NCI-H1105 (cell line): Measurements from ENCODE around the gene PLGRKT.
A peak's percentile ranks its signal among the peaks of the same experiment; 100 is the strongest.
"Not testable (repeated sequence)": the region's sequence is repeated elsewhere in the genome, so short reads cannot be mapped to it uniquely, and the experiment has no call there.

Experiments used
- DNase-seq: peaks from one replicate; lab custom pipeline; 2025; lab: John Stamatoyannopoulos, UW

Gene PLGRKT

DNA sequence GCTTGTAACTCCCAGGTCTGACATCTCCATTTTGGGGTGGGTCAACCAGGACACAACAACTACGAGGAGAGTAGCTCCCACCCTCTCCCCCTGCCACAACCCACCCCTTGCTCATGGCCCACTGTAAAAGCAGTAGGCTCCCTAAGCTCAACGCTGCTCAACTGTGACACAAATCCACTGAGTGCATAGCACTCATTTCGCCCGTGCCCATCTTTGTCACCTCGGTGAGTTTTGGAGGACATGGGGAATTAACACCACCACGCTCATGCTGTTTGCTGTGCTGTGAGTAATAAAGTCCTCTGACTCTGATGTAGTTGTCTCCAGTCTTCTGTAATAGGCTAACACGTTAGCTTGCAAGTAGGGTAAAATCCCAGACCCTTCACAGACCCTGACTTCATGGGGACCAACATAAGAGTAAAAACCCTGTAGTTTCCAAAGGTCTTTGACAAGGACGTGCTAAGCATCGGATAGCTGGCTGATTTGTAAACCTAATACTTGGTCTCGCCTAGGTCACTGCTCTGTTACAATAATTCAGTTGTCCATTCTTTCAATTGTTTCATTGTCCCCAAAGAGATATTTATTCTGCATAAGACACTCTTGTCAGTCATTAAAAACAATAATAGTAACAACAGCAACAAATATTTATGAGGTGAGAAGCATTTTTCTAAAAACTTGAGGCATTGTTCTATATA is 7.7 kb downstream of the PLGRKT start:
- no peak for DNase-seq

- DNase-seq = no peak
These were observed 8.8 kb downstream of the PLGRKT start for GRCh38 chr9:5428794-5429528.

DNA sequence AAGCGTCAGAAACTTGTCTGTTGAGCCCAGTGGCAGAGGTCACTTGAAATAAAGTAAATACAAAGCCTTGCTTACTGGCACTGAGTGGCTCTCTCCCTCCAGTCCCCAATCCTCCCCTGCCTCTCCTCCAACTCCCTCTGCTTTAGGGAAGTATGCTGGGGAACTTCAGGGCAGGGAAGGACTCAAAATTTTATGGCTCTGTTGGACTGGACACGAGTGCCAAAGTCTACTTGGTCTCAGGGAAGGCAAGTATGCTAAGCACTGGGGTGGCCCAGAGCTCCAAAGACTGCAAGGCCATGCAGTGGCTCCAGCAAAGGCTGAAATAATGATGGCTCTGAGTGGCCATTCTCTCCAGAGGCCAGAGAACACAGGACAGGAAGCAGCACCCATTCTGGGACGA is 9.6 kb downstream of the PLGRKT start:
- DNase-seq = no peak

DNA sequence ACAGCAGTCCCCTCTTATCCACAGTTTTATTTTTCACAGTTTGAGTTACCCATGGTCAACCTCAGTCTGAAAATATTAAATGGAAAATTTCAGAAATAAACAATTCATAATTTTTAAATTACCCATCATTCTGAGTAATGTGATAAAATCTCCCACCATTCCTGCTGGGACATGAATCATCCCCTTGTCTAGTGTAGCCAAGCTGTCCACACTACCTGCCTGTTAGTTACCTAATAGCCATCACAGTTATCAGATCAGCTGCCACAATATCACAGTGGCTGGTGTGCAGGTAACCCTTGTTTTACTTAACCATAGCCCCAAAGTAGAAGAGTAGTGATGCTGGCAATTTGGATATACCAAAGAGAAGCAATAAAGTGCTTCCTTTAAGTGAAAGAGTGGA is 10.7 kb downstream of the PLGRKT start:
- DNase-seq = no peak

GRCh38 chr9:5425006-5425628 is 12.6 kb downstream of the PLGRKT start:
- peak; percentile 7 for DNase-seq

- DNase-seq = no peak
These were observed 15.4 kb downstream of the PLGRKT start for GRCh38 chr9:5422276-5422675.

GRCh38 chr9:5421163-5421562 is 16.6 kb downstream of the PLGRKT start:
- DNase-seq = no peak

DNA sequence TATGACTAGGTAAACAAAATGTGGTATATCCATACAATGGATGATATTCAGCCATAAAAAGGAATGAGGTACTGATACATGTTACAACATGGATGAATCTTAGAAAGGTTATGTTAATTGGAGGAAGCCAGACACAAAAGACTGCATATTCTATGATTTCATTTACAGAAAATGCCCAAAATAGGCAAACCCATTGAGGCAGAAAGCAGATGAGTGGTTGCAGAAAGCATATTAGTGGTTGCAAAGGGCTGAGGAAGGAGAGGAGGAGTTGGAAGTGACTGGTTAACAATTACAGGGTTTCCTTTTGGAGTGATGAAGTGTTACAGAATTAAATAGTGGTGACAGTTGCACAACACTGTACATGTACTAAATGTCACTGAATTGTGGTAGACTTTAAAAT is 17.7 kb downstream of the PLGRKT start:
- no peak for DNase-seq

DNA sequence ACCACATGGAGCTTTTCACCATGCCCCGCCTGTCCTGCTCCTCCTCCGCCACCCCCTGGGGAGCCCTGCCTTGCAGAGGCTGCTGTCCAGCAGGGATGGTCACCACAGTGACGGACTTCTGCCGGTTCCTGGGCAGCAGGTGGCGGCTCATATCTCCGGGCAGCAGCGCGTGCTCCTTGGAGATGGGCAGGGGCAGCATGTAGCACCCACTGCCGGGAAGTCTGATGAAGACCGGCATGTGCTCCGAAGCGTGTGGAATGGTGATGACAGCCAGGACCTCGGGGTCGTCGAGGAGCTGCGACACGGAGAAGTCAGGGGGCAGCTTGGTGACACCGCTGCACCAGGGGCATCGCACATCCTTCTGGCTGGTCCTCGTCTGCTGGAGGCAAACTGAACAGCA is 19.2 kb downstream of the PLGRKT start:
- no peak for DNase-seq

DNA sequence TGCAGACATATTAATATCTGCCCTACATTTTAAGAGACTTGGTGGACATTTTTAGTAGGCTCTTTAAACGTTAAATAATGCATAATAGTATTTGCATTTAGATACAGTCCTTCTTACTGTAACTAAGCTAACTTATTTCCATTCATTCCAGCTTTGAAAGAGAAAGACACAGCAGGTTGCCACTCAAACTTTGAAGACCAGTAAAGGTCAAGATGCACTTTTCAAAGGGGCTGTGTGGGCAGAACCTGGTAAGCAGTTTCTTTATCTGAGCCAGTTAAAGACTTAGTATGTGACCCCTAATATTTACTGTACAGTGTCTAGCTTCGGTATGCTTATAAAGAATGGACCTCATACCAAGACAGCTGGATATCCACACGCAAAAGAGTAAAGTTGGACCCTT is 20.8 kb downstream of the PLGRKT start:
- DNase-seq = no peak

- DNase-seq = no peak
These were observed 29.1 kb downstream of the PLGRKT start for GRCh38 chr9:5408596-5408995.

DNA sequence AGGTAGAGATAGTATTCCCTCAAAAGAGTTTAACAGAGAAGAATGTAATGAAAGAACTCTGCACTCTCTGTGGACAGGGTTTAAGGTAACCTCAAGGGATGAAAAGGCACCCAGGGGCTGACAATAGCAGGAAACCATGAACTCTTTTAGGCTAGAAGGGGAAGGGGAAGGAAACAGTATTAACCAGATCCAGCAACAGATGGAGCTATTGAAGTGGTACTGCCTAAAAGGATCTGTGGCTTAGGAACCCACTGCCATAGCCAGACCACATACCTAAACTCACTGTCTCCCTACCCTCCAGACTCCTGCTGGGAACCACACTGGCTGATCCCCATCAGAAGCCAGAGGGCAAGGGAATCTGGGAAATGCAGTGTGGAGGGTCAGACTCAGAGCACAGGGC is 35.5 kb downstream of the PLGRKT start:
- no peak for DNase-seq

- not testable (repeated sequence) for DNase-seq
These were observed 40.2 kb downstream of the PLGRKT start for GRCh38 chr9:5397547-5397946.

- DNase-seq = no peak
These were observed 42.3 kb downstream of the PLGRKT start for GRCh38 chr9:5395428-5395827.

- DNase-seq = not testable (repeated sequence)
These were observed 43.7 kb downstream of the PLGRKT start for GRCh38 chr9:5393976-5394375.

- DNase-seq = no peak
These were observed 44.2 kb downstream of the PLGRKT start for GRCh38 chr9:5393497-5393896.

GRCh38 chr9:5392285-5392684 is 45.4 kb downstream of the PLGRKT start:
- DNase-seq = no peak

DNA sequence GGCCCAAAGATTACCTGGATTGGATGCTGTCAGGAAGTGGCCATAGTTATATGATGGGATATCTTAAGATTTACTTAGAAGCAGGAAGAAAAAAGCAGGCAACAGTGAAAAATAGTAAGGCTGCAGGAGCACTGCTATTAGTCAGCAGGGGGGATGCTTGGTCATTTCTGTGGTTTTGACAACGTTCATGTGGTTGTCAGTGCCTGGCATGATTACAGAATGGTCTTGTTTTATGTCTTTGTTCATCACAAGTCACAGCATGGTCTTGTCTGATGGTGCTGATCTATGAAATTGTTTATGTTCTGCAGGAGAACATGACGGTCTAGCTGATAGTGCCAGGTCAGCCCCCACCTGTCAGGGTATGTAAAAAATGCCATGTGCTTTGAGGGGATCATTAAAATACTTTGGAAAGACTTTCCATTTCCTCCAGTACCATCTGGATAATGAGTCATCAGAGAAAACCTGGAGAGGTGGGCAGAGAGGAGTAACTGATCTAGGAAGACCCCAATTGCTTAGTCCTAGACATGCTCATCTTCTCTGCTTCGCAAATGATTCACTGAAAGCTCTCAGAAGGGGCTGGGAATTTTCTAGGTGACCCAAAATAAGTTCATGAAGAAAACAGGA is 48.5 kb downstream of the PLGRKT start:
- DNase-seq = no peak

- no peak for DNase-seq
These were observed 49.5 kb downstream of the PLGRKT start for GRCh38 chr9:5388026-5388819.

DNA sequence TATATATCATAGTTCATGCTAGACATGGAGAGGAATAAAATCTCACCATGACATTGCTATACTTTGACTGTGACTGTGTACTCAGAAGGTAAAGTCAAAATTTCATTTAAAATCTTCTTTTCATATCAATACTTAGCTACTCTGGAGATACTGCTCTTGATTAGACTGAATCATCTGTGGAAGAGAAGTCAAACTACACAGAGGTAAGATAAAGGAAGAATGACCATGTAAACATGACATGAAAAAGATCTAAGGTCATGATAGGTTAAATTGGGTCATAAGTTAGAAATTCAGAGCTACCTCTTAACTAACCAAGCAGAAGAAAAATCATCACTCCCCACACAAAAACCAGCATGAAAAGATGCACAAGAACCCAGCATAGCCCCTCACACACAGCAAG is 53.3 kb downstream of the PLGRKT start:
- no peak for DNase-seq

DNA sequence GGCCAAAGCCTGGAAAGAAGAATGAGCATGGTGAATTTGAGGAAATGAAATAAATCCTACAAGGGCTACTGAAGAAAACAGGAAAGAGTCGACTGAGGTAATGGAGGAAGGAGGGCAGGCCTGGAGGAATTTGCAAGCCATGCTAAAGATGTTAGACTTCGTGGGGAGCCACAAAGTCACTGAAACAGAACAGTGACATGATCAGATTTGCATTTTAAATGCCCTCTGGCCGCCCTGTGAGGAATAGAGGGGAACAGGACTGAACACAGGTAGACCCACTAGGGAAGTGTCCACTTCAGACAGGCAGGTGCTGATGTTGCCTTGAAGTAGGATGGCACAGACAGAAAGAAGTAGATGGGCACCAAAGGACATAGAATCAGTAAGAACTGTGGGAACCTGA is 55.2 kb downstream of the PLGRKT start:
- DNase-seq = no peak
